ENCODE results near the gene MINDY4. TPM values are rescaled to one million over a fixed set of nuclear protein-coding genes. Genes with fewer than 3 reads are reported as not detected.

MINDY4 gene
- total RNA-seq, 2 donors from 2014 or later = 3.2 to 3.8 TPM

GRCh38 chr7:30915005-30915601 is 143.9 kb downstream of the MINDY4 start:
- ATAC-seq = no peak
- DNase-seq = no peak
- intact Hi-C loops (cut with DNase I, micrococcal nuclease) = no loop called here

- intact Hi-C loops (cut with DNase I, micrococcal nuclease) = no loop called here
- DNase-seq = no peak
- ATAC-seq = no peak
Observed at GRCh38 chr7:30915751-30916150, 144.5 kb downstream of the MINDY4 start.

GRCh38 chr7:30916255-30916654 is 145.0 kb downstream of the MINDY4 start:
- intact Hi-C loops (cut with DNase I, micrococcal nuclease) = no loop called here
- no peak for ATAC-seq

GRCh38 chr7:30916767-30917166 is 145.6 kb downstream of the MINDY4 start:
- DNase-seq (no peak), ATAC-seq (no peak)
- intact Hi-C loops (cut with DNase I, micrococcal nuclease) = no loop called here

More at GRCh38 chr7:30916255-30916654, 145.0 kb downstream of the MINDY4 start:
- DNase-seq = no peak

- intact Hi-C loops (cut with DNase I, micrococcal nuclease) = no loop called here
- ATAC-seq (no peak), DNase-seq (no peak)
Observed at GRCh38 chr7:30917216-30917893, 146.1 kb downstream of the MINDY4 start.

GRCh38 chr7:30918676-30919075 is 147.5 kb downstream of the MINDY4 start:
- intact Hi-C loops (cut with DNase I, micrococcal nuclease) = no loop called here
- no peak for DNase-seq
- ATAC-seq = no peak

GRCh38 chr7:30920021-30920583 is 148.9 kb downstream of the MINDY4 start:
- DNase-seq (peak; percentile 3 to 27), ATAC-seq (peak; percentile 21)
- intact Hi-C loops (cut with DNase I, micrococcal nuclease) = no loop called here

GRCh38 chr7:30920584-30921539 is 149.6 kb downstream of the MINDY4 start:
- DNase-seq (peak; percentile 3 to 26), ATAC-seq (peak; percentile 15)
- intact Hi-C loops (cut with DNase I, micrococcal nuclease) = no loop called here

- intact Hi-C loops (cut with DNase I, micrococcal nuclease) = no loop called here
- peak; percentile 3 to 18 for DNase-seq
Observed at GRCh38 chr7:30921540-30922401, 150.6 kb downstream of the MINDY4 start.

GRCh38 chr7:30922596-30922995 is 151.4 kb downstream of the MINDY4 start:
- intact Hi-C loops (cut with DNase I, micrococcal nuclease) = no loop called here
- DNase-seq (peak; percentile 1 to 19), ATAC-seq (no peak)

More at GRCh38 chr7:30921540-30922401, 150.6 kb downstream of the MINDY4 start:
- ATAC-seq = no peak

GRCh38 chr7:30923009-30923773 is 152.0 kb downstream of the MINDY4 start:
- peak in 1 of 2 donors; percentile 2 for DNase-seq
- ATAC-seq = no peak
- intact Hi-C loops (cut with DNase I, micrococcal nuclease) = no loop called here

GRCh38 chr7:30923774-30924413 is 152.7 kb downstream of the MINDY4 start:
- ATAC-seq (no peak), DNase-seq (no peak)
- intact Hi-C loops (cut with DNase I, micrococcal nuclease) = no loop called here

- DNase-seq (no peak), ATAC-seq (no peak)
- intact Hi-C loops (cut with DNase I, micrococcal nuclease) = no loop called here
Observed at GRCh38 chr7:30924624-30925023, 153.4 kb downstream of the MINDY4 start.

- DNase-seq (no peak), ATAC-seq (no peak)
- intact Hi-C loops (cut with DNase I, micrococcal nuclease) = no loop called here
Observed at GRCh38 chr7:30925117-30925516, 153.9 kb downstream of the MINDY4 start.

- no peak for DNase-seq
- ATAC-seq = no peak
- intact Hi-C loops (cut with DNase I, micrococcal nuclease) = no loop called here
Observed at GRCh38 chr7:30925913-30926312, 154.7 kb downstream of the MINDY4 start.

GRCh38 chr7:30926313-30926712 is 155.1 kb downstream of the MINDY4 start:
- DNase-seq (peak in 1 of 2 donors; percentile 2), ATAC-seq (no peak)
- intact Hi-C loops (cut with DNase I, micrococcal nuclease) = no loop called here

- ATAC-seq (no peak), DNase-seq (peak in 1 of 2 donors; percentile 3)
- intact Hi-C loops (cut with DNase I, micrococcal nuclease) = no loop called here
Observed at GRCh38 chr7:30927040-30927439, 155.8 kb downstream of the MINDY4 start.

Measured in left colon (tissue), 2 donors.